Activated CD4-positive, alpha-beta memory T cell treated with anti-CD3 and anti-CD28 coated beads for 36 hours (primary cell): ENCODE measurements around the gene EML6. TPM values are rescaled to one million over a fixed set of nuclear protein-coding genes. Genes with fewer than 3 reads are reported as not detected.
"Not testable (repeated sequence)": the region's sequence is repeated elsewhere in the genome, so short reads cannot be mapped to it uniquely, and the experiment has no call there.

Experiments used
- CTCF ChIA-PET: fragments of 350-600 bp; sonication (Branson Sonifier 250); formaldehyde crosslinking; loops from one replicate; lab custom pipeline; 2021; ENCODE audit warnings: antibody characterized with exemption, inconsistent platforms; lab: Charles Lee
- POLR2A ChIA-PET: fragments of 350-600 bp; sonication (Branson Sonifier 250); formaldehyde crosslinking; loops from one replicate; lab custom pipeline; 2021; ENCODE audit warnings: antibody characterized with exemption; lab: Charles Lee
- DNase-seq: peaks from one replicate; pipeline ENCODE4 v3.0.0-alpha.2; 2020
- H3K27ac Mint-ChIP-seq: one replicate; pipeline ENCODE4 v1.8.0; 2021; ENCODE audit warnings: mixed read lengths
- H3K27me3 Mint-ChIP-seq: one replicate; pipeline ENCODE4 v1.8.0; 2021; ENCODE audit warnings: mixed read lengths
- H3K36me3 Mint-ChIP-seq: one replicate; pipeline ENCODE4 v1.8.0; 2021; ENCODE audit warnings: mixed read lengths
- H3K4me1 Mint-ChIP-seq: one replicate; pipeline ENCODE4 v1.8.0; 2021; ENCODE audit warnings: low read depth, mixed read lengths
- H3K4me3 Mint-ChIP-seq: one replicate; pipeline ENCODE4 v1.8.0; 2021; ENCODE audit warnings: mild to moderate bottlenecking, mixed read lengths
- H3K9me3 Mint-ChIP-seq: one replicate; pipeline ENCODE4 v1.8.0; 2021; ENCODE audit warnings: mixed read lengths
- intact Hi-C: fragments of 100-400 bp; cut with micrococcal nuclease; formaldehyde crosslinking; loops from one replicate; pipeline ENCODE4 v1.15.1; 2023
- total RNA-seq, 2 experiments: library from RNA; stranded (reverse); gene quantifications; one replicate each; pipeline ENCODE4 v1.2.3, GENCODE V29; 2021

Gene EML6
- total RNA-seq, 2 experiments from 2014 or later = 0.46 to 0.50 TPM

DNA sequence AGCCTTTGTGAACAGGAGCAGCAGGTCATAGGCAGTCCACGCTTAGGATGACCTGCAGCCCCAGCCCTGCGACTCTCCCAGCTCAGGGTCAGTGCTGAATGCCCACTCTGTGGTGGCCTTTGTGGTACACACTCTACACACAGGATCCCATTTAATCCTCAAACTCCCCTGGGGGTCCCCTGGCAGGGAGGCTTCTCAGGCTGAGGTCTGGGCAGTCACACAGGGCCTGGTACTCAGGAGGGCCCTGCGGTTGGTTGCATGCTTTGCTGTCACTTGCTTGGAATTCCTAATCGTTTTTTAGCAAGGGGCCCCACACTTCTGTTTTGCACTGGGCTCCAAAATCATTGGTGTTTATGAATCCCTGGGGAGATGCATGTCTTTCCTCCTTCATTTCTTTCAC, 113.0 kb downstream of the EML6 start:
- intact Hi-C loops = no loop called here
- no peak for DNase-seq
- no peaks in the 10 kb centered on the region for H3K27me3 Mint-ChIP-seq
- no peak overlapping the region for H3K27ac Mint-ChIP-seq
- no peaks in the 10 kb centered on the region for H3K36me3 Mint-ChIP-seq
- no peaks in the 10 kb centered on the region for H3K4me1 Mint-ChIP-seq
- ChIA-PET POLR2A (no interaction called here), CTCF (interaction anchor here (1.7 to 4.8 kb wide), 3 partner anchors 10 to 171 kb away, joined by 5 to 65 read pairs (median 15); no protein-coding TSS in a partner anchor)
- H3K4me3 Mint-ChIP-seq = no peak overlapping the region
- H3K9me3 Mint-ChIP-seq = no peaks in the 10 kb centered on the region

DNA sequence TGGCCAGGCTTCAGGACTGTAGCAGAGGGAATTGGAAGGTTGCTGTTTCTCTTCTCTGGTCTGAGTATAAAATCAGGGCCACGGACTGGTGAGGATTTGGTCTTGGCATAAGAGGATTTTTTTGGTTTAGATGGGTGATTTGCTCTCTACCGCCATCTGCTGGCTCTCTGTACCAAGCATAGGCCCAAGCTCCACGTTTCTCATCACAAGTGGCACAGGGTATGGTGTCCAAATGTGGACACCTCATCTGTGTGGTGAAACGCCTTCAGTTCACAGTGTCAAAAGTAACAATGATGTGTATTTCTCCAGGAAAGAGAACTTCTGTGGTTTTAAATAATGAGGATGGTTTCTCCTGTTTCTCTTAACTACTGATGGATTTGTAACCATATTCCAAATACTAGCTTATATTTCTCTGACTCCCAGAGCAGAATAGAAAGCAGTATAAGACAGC, 115.1 kb downstream of the EML6 start:
- no peak overlapping the region for H3K27ac Mint-ChIP-seq
- ChIA-PET CTCF (interaction anchor here (0.6 to 4.8 kb wide), 53 partner anchors 9 to 731 kb away, joined by 3 to 65 read pairs (median 4); partner anchors contain the start of gene EML6), POLR2A (no interaction called here)

DNA sequence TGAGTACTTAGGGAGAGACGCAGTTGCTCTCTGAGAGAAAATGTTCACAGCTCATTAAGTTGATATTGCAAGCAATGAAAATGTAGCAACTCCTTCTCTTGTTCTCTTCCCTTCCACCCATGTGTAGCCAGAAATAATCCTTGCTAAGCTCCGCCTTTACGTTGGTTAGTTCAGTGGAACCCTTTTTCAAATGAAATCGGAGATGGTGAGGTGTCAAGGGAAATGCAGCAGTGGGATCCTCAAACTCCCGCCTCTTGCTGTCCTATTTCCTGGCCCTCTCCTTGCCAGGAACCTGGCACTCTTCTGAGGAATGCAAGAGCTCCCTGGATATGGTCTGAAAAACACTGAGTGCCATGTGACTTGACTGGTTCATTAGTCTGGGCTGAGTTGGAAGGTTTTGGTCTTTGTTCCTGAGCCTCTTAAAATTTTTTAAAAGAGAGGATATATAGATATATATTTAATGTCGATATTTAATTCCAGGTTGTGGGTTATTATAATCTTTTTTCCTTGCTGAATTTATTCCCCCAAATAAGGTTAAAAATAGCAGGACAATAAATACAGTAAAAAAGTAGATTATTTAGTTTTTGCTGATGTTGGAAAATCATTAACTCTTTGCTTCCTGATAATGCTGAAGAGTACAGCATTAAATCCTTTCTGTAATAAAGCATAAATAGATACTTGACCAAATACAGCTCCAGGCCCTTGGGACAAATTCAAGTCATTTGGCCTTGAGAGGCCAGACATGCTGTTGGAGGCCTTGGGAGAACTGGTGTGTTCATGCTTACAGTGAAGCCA, 116.2 kb downstream of the EML6 start:
- H3K27me3 Mint-ChIP-seq = no peaks in the 10 kb centered on the region
- ChIA-PET POLR2A (no interaction called here), CTCF (interaction anchor here (0.6 to 4.8 kb wide), 36 partner anchors 11 to 732 kb away, joined by 3 to 65 read pairs (median 6); partner anchors contain the start of gene EML6)
- intact Hi-C loops = loop anchor here (2.0 kb wide), 3 partner anchors 77 to 339 kb away; no protein-coding TSS in a partner anchor
- H3K4me3 Mint-ChIP-seq = no peak overlapping the region
- no peaks in the 10 kb centered on the region for H3K36me3 Mint-ChIP-seq
- no peaks in the 10 kb centered on the region for H3K9me3 Mint-ChIP-seq
- H3K27ac Mint-ChIP-seq = no peak overlapping the region
- no peaks in the 10 kb centered on the region for H3K4me1 Mint-ChIP-seq
- no peak for DNase-seq

More for the DNA sequence above, 115.1 kb downstream of the EML6 start:
- peak; percentile 73 for DNase-seq
- no peaks in the 10 kb centered on the region for H3K27me3 Mint-ChIP-seq
- H3K4me3 Mint-ChIP-seq = no peak overlapping the region
- no peaks in the 10 kb centered on the region for H3K9me3 Mint-ChIP-seq
- no peaks in the 10 kb centered on the region for H3K4me1 Mint-ChIP-seq
- intact Hi-C loops = loop anchor here (1.0 to 2.0 kb wide), 6 partner anchors 76 to 731 kb away; partner anchors contain the start of gene EML6
- H3K36me3 Mint-ChIP-seq = no peaks in the 10 kb centered on the region

- Mint-ChIP-seq H3K9me3 (no peaks in the 10 kb centered on the region), H3K27me3 (no peaks in the 10 kb centered on the region), H3K4me3 (no peak overlapping the region), H3K27ac (no peak overlapping the region), H3K4me1 (no peaks in the 10 kb centered on the region), H3K36me3 (no peaks in the 10 kb centered on the region)
- ChIA-PET POLR2A (no interaction called here), CTCF (interaction anchor here (0.6 to 2.4 kb wide), 5 partner anchors 117 to 317 kb away, joined by 3 to 16 read pairs (median 4); partner anchors contain the start of gene EML6)
- intact Hi-C loops = no loop called here
- DNase-seq = no peak
These were observed 117.4 kb downstream of the EML6 start for GRCh38 chr2:54840559-54841468.

DNA sequence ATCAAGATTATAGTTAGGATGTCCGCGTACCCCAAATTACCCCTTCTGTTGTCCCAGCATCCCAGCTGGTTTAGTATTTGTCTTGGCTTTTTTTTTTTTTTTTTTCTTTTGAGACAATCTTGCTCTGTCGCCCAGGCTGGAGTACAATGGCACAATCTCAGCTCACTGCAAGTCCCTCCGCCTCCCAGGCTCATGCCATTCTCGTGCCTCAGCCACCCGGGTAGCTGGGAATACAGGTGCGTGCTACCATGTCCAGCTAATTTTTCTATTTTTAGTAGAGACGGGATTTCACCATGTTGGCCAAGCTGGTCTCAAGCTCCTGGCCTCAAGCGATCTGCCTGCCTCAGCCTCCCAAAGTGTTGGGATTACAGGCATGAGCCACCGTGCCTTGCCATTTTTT, 118.0 kb downstream of the EML6 start:
- H3K36me3 Mint-ChIP-seq, intact Hi-C loops, POLR2A ChIA-PET, H3K9me3 Mint-ChIP-seq, H3K4me1 Mint-ChIP-seq, H3K4me3 Mint-ChIP-seq, H3K27me3 Mint-ChIP-seq, H3K27ac Mint-ChIP-seq, DNase-seq: not testable (repeated sequence)
- CTCF ChIA-PET = interaction anchor here (0.6 to 1.4 kb wide), 4 partner anchors 137 to 318 kb away, joined by 3 to 4 read pairs (median 4); no protein-coding TSS in a partner anchor

DNA sequence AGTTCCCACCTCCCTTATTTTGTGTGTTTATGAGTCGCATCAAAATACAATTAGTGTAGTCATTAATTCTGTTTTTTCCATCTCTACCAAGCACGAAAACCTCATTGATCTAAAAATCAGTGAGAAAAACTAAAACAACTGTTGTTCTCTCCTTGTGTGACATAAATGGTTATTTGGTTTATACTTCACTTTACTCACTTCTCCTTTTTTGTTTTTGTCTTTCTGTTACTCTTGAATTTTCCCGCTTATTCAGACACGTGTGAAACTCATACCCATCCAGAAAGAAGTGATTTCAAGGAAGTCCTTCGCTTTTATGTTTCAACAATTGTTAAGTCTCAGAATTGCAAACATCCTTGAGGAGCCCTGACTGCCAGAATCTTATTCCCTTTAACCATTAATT, 121.6 kb downstream of the EML6 start:
- Mint-ChIP-seq H3K4me1 (no peaks in the 10 kb centered on the region), H3K36me3 (no peaks in the 10 kb centered on the region), H3K27me3 (no peaks in the 10 kb centered on the region), H3K9me3 (no peaks in the 10 kb centered on the region), H3K27ac (no peak overlapping the region), H3K4me3 (no peak overlapping the region)
- CTCF ChIA-PET = interaction anchor here (1.1 to 1.8 kb wide), 2 partner anchors 8 to 180 kb away, joined by 3 to 5 read pairs; no protein-coding TSS in a partner anchor
- intact Hi-C loops = no loop called here
- DNase-seq = no peak
- POLR2A ChIA-PET = no interaction called here

- CTCF ChIA-PET = interaction anchor here (1.8 kb wide), 1 partner anchor 8 kb away, joined by 5 read pairs; no protein-coding TSS in a partner anchor
- Mint-ChIP-seq H3K27me3 (no peaks in the 10 kb centered on the region), H3K36me3 (no peaks in the 10 kb centered on the region), H3K9me3 (no peaks in the 10 kb centered on the region), H3K27ac (no peak overlapping the region), H3K4me3 (no peak overlapping the region), H3K4me1 (no peaks in the 10 kb centered on the region)
- no peak for DNase-seq
- intact Hi-C loops = no loop called here
- POLR2A ChIA-PET = no interaction called here
These were observed 122.1 kb downstream of the EML6 start for GRCh38 chr2:54845514-54845913.

- Mint-ChIP-seq H3K4me1 (no peaks in the 10 kb centered on the region), H3K4me3 (no peak overlapping the region), H3K9me3 (no peaks in the 10 kb centered on the region), H3K36me3 (no peaks in the 10 kb centered on the region), H3K27me3 (no peaks in the 10 kb centered on the region), H3K27ac (no peak overlapping the region)
- DNase-seq = no peak
- ChIA-PET POLR2A (no interaction called here), CTCF (interaction anchor here (0.7 kb wide), 1 partner anchor 330 kb away, joined by 3 read pairs; no protein-coding TSS in a partner anchor)
- intact Hi-C loops = no loop called here
These were observed 127.0 kb downstream of the EML6 start for GRCh38 chr2:54850171-54851122.

- CTCF ChIA-PET = interaction anchor here (2.2 kb wide), 1 partner anchor 15 kb away, joined by 6 read pairs; no protein-coding TSS in a partner anchor
These were observed 130.3 kb downstream of the EML6 start for GRCh38 chr2:54853616-54854310.

GRCh38 chr2:54855434-54855833, 132.0 kb downstream of the EML6 start:
- no peaks in the 10 kb centered on the region for H3K4me1 Mint-ChIP-seq
- no peaks in the 10 kb centered on the region for H3K9me3 Mint-ChIP-seq
- H3K4me3 Mint-ChIP-seq = no peak overlapping the region
- no peak overlapping the region for H3K27ac Mint-ChIP-seq
- intact Hi-C loops = no loop called here
- no peaks in the 10 kb centered on the region for H3K36me3 Mint-ChIP-seq
- H3K27me3 Mint-ChIP-seq = no peaks in the 10 kb centered on the region
- CTCF ChIA-PET = interaction anchor here (2.2 kb wide), 1 partner anchor 17 kb away, joined by 6 read pairs; no protein-coding TSS in a partner anchor
- POLR2A ChIA-PET = no interaction called here
- no peak for DNase-seq

More at GRCh38 chr2:54853616-54854310, 130.3 kb downstream of the EML6 start:
- Mint-ChIP-seq H3K36me3 (no peaks in the 10 kb centered on the region), H3K27me3 (no peaks in the 10 kb centered on the region), H3K4me3 (no peak overlapping the region), H3K27ac (no peak overlapping the region), H3K4me1 (no peaks in the 10 kb centered on the region), H3K9me3 (no peaks in the 10 kb centered on the region)
- intact Hi-C loops = no loop called here
- no peak for DNase-seq
- POLR2A ChIA-PET = no interaction called here
